Measurements from ENCODE around the gene PCAT6. TPM values are rescaled to one million over a fixed set of nuclear protein-coding genes. Genes with fewer than 3 reads are reported as not detected.

Gene PCAT6
- total and polyA plus RNA-seq, 8 donors = 1.1 to 3.8 (median 2.2) TPM

DNA sequence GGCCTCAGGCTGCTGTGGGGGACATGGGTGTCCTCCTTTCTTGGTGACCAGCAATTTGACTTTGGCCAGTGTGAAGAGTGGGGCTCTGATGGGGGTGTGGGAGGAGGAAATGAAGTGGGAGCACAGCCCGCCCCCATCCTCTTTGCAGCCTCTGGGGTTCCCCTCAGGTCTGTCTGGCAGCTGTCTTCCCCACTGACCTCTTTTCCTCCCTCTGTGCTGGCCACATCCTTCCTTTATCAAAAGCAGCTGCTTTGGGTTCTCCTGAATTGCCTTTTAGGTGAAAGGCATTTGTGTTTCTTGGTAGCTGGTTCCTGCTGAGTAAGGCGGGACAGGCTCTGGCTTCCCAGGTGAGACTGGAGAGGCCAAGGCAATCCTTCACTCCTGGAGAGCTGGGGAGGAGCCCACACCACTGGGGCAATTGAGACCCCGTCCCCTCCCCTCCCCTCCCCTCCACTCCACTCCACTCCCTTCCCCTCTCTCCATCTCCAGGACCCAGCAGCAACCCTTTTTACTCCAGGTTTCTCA lies 24.9 kb downstream of the PCAT6 start:
- no peak for ATAC-seq
- intact Hi-C loops (cut with DNase I) = no loop called here
- Histone ChIP-seq H3K4me3 (no peak overlapping the region), H3K4me1 (peaks cover 0 to 21% of the 10 kb centered on the region in 2 donors), H3K36me3 (no peaks in the 10 kb centered on the region), H3K9me3 (no peaks in the 10 kb centered on the region), H3K27me3 (no peaks in the 10 kb centered on the region), H3K27ac (no peak overlapping the region)
- DNase-seq = no peak
- TF ChIP-seq, protein P1, sequence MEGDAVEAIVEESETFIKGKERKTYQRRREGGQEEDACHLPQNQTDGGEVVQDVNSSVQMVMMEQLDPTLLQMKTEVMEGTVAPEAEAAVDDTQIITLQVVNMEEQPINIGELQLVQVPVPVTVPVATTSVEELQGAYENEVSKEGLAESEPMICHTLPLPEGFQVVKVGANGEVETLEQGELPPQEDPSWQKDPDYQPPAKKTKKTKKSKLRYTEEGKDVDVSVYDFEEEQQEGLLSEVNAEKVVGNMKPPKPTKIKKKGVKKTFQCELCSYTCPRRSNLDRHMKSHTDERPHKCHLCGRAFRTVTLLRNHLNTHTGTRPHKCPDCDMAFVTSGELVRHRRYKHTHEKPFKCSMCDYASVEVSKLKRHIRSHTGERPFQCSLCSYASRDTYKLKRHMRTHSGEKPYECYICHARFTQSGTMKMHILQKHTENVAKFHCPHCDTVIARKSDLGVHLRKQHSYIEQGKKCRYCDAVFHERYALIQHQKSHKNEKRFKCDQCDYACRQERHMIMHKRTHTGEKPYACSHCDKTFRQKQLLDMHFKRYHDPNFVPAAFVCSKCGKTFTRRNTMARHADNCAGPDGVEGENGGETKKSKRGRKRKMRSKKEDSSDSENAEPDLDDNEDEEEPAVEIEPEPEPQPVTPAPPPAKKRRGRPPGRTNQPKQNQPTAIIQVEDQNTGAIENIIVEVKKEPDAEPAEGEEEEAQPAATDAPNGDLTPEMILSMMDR (IDR thresholded peaks at IDR 0.05) = no peak

DNA sequence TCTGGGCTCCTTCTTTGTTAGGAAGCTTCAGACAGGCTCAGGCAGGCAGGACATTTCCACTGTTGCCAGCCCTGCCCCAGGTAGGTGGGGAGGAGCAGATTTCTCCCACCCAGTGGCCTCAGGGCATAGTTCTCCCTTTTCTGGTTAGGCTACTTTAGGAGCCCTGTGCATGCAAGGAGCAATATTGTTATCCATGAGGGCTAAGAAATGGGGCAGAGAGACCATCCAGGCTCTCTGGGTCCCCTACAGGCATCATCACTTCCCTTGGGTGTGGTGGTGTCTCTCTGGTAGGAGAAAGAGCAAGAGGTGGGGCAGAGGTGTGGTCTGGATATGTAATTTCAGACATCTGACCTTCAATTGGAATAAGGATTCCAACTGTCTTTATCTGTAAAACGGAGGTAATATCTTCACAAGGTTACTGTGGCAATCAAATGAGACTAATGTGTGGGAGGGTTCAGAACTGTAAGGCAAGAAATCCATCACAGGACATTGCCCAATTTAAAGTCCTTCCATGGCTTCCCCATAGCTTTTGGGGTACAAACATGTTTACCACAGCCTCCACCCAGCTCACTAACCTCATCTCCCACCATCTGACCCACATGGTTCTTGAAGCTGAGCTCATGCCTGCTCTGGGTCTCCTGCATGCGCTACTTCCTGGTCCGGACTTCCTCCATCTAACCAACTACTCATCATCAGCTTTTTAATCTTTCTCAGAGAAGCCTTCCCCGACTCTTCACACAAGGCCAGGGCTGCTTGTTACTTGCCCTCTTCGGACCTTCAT lies 26.1 kb downstream of the PCAT6 start:
- DNase-seq (no peak), ATAC-seq (peak; percentile 57)
- Histone ChIP-seq H3K4me1 (peaks cover 0 to 21% of the 10 kb centered on the region in 2 donors), H3K4me3 (no peak overlapping the region), H3K27ac (no peak overlapping the region), H3K27me3 (no peaks in the 10 kb centered on the region), H3K9me3 (no peaks in the 10 kb centered on the region), H3K36me3 (no peaks in the 10 kb centered on the region)
- TF ChIP-seq, protein P1 (IDR thresholded peaks at IDR 0.05) = no peak
- intact Hi-C loops (cut with DNase I) = no loop called here

DNA sequence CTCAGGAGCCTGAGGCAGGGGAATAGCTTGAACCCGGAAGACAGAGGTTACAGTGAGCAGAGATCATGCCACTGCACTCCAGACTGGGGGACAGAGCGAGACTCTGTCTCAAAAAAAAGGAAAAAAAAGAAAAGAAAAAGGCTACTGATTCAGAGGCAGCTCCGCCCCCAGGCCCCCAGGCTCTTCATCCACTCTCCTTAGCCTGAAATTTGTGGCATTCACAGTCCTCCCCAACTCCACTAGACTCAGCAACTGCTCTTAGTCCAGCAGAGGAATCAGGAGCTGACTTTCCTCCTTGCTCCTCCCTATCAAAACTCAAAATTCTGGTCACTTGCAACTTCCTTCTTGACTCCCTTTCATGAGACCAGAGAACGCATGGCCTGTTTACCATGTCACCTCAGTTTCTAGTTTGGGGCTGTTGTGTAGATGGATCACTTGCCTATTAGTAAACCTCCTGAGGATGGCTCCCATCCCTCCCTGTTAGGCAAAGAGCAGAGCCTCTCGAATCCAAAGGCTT lies 27.1 kb downstream of the PCAT6 start:
- Histone ChIP-seq H3K9me3 (no peaks in the 10 kb centered on the region), H3K36me3 (no peaks in the 10 kb centered on the region), H3K4me3 (no peak overlapping the region), H3K27ac (no peak overlapping the region), H3K4me1 (peaks cover 0 to 21% of the 10 kb centered on the region in 2 donors), H3K27me3 (no peaks in the 10 kb centered on the region)
- TF ChIP-seq, protein P1 (IDR thresholded peaks at IDR 0.05) = no peak
- no peak for ATAC-seq
- DNase-seq = no peak
- intact Hi-C loops (cut with DNase I) = no loop called here

DNA sequence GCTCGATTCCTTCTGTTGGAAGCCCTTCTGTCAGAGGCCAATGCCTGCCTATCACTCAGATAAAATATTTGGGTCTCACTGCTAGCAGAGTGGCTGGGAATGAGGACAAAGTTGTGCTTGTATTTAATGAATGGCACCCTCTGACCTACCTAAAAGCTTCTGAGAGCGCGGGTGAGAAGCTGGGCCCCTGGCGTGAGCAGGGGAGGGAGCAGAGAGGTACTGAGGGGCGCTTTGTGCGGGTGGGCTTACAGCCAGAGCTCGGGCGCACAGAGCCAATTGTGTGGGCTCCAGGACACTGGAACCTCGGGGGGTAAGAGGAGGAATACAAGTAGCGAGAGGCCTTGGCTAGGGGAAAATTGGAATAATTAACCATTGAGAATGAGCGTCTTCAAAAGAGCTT lies 32.3 kb downstream of the PCAT6 start:
- Histone ChIP-seq H3K9me3 (no peaks in the 10 kb centered on the region), H3K4me3 (no peak overlapping the region), H3K27ac (no peak overlapping the region), H3K27me3 (no peaks in the 10 kb centered on the region), H3K36me3 (no peaks in the 10 kb centered on the region), H3K4me1 (no peaks in the 10 kb centered on the region)
- intact Hi-C loops (cut with DNase I) = no loop called here
- TF ChIP-seq, protein P1 (IDR thresholded peaks at IDR 0.05) = no peak
- DNase-seq (no peak), ATAC-seq (no peak)

DNA sequence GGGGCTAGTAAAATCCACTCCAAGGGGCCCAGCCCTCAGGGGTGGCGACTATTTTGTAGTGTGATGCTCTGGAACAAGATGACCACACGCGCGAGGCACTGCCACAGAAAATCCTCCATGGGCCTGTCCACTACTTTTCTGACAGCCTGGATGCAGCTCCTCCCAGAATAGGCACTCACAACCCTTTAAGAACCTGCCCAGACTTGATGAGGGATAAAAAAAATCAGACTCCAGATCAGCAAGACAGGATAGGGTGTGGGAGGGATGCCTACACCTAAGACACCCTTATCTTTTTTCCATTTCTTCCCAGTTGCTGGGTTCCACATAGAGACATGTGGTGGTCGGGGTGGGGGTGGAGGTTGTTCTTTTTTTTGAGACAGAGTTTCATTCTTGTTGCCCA lies 33.5 kb downstream of the PCAT6 start:
- Histone ChIP-seq H3K4me1 (no peaks in the 10 kb centered on the region), H3K36me3 (no peaks in the 10 kb centered on the region), H3K4me3 (no peak overlapping the region), H3K27me3 (no peaks in the 10 kb centered on the region), H3K9me3 (no peaks in the 10 kb centered on the region), H3K27ac (no peak overlapping the region)
- ATAC-seq (no peak), DNase-seq (no peak)
- TF ChIP-seq, protein P1 (IDR thresholded peaks at IDR 0.05) = no peak
- intact Hi-C loops (cut with DNase I) = no loop called here
